Activated CD8-positive, alpha-beta T cell treated with anti-CD3 and anti-CD28 coated beads, Interleukin-2, amount 10 ng/mL, durations not matched to agents 7 days and 5 days (primary cell): ENCODE measurements around the gene IHH. TPM values are rescaled to one million over a fixed set of nuclear protein-coding genes. Genes with fewer than 3 reads are reported as not detected.
A peak's percentile ranks its signal among the peaks of the same experiment; 100 is the strongest.

Source experiments
- ATAC-seq: fragments of 150-1000 bp; cut with Tn5 transposase; one replicate; pipeline ENCODE4 v1.10.0; 2021; ENCODE audit warnings: moderate library complexity
- CTCF ChIA-PET: fragments of 350-600 bp; sonication (Branson Sonifier 250); formaldehyde crosslinking; loops from one replicate; lab custom pipeline; 2021; ENCODE audit warnings: antibody characterized with exemption; lab: Charles Lee
- POLR2A ChIA-PET: fragments of 350-600 bp; sonication (Branson Sonifier 250); formaldehyde crosslinking; loops from one replicate; lab custom pipeline; 2021; ENCODE audit warnings: antibody characterized with exemption; lab: Charles Lee
- DNase-seq: peaks from one replicate; pipeline ENCODE4 v3.0.0-alpha.2; 2020
- H3K27ac Mint-ChIP-seq: one replicate; pipeline ENCODE4 v1.8.0; 2021; ENCODE audit warnings: mild to moderate bottlenecking, mixed read lengths
- H3K27me3 Mint-ChIP-seq: one replicate; pipeline ENCODE4 v1.8.0; 2021; ENCODE audit warnings: low read depth, mixed read lengths
- H3K36me3 Mint-ChIP-seq: one replicate; pipeline ENCODE4 v1.8.0; 2021; ENCODE audit warnings: low read depth, mixed read lengths
- H3K4me1 Mint-ChIP-seq: one replicate; pipeline ENCODE4 v1.8.0; 2021; ENCODE audit warnings: low read depth, mixed read lengths
- H3K4me3 Mint-ChIP-seq: one replicate; pipeline ENCODE4 v1.8.0; 2021; ENCODE audit warnings: mild to moderate bottlenecking, mixed read lengths
- H3K9me3 Mint-ChIP-seq: one replicate; pipeline ENCODE4 v1.8.0; 2022; ENCODE audit warnings: mixed read lengths; ENCODE audit not compliant: insufficient read depth
- total RNA-seq, 2 experiments: library from RNA; stranded (reverse); gene quantifications; one replicate each; pipeline ENCODE4 v1.2.3, GENCODE V29; 2021

The IHH gene
- total RNA-seq, 2 experiments from 2014 or later = not detected

DNA sequence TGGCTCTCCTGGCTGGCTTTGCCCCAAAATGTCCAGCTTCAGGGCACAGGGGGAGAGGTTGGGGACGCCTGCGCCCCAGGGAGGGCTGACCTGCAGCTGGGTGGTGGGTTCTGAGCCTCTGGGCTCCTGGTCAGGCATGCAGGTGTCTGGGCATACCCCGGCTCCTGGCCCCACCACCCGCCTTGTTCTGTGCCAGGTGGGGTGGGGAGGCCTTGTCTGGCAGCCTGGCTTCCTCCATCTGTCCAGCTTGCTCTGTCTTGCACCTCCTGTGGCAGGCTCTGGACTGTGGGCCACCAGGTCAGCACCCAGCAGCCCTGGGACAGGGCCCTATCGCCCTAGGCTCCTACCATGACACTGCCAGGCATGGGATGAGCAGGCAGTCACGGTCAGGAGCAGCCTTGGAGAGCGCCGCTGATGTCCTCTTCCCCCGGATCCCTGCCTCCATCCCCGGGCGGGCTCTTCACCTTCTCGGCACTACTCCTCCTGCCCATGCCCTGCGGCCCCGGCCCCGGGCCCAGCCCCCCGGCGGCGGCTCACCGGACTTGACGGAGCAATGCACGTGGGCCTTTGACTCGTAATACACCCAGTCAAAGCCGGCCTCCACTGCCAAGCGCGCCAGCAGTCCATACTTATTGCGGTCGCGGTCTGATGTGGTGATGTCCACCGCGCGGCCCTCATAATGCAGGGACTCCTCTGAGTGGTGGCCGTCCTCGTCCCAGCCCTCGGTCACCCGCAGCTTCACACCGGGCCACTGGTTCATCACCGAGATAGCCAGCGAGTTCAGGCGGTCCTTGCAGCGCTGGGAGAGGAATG lies 3.6 kb downstream of the IHH start:
- POLR2A ChIA-PET = no interaction called here
- Mint-ChIP-seq H3K4me3 (no peak overlapping the region), H3K27me3 (peaks cover 57% of the 10 kb centered on the region), H3K9me3 (no peaks in the 10 kb centered on the region), H3K27ac (no peak overlapping the region), H3K4me1 (peaks cover 21% of the 10 kb centered on the region), H3K36me3 (no peaks in the 10 kb centered on the region)
- CTCF ChIA-PET = interaction anchor here (0.7 to 5.8 kb wide), 20 partner anchors 9 to 238 kb away, joined by 3 to 64 read pairs (median 6); no protein-coding TSS in a partner anchor
- DNase-seq = no peak
- ATAC-seq = no peak

- no peak overlapping the region for H3K27ac Mint-ChIP-seq
- H3K4me3 Mint-ChIP-seq = no peak overlapping the region
- no peaks in the 10 kb centered on the region for H3K36me3 Mint-ChIP-seq
- peaks cover 19% of the 10 kb centered on the region for H3K4me1 Mint-ChIP-seq
- ChIA-PET POLR2A (no interaction called here), CTCF (interaction anchor here (0.8 to 5.8 kb wide), 6 partner anchors 15 to 99 kb away, joined by 3 to 64 read pairs (median 6); no protein-coding TSS in a partner anchor)
- H3K9me3 Mint-ChIP-seq = no peaks in the 10 kb centered on the region
- peaks cover 49% of the 10 kb centered on the region for H3K27me3 Mint-ChIP-seq
- no peak for ATAC-seq
- DNase-seq = no peak
Observed at GRCh38 chr2:219056176-219056895, 4.4 kb downstream of the IHH start.

GRCh38 chr2:219054956-219055903 lies 5.5 kb downstream of the IHH start:
- H3K4me1 Mint-ChIP-seq = peaks cover 17% of the 10 kb centered on the region
- H3K27me3 Mint-ChIP-seq = peaks cover 47% of the 10 kb centered on the region
- H3K9me3 Mint-ChIP-seq = no peaks in the 10 kb centered on the region
- H3K27ac Mint-ChIP-seq = no peak overlapping the region
- ATAC-seq (no peak), DNase-seq (no peak)
- POLR2A ChIA-PET = no interaction called here
- CTCF ChIA-PET = interaction anchor here (0.8 to 2.1 kb wide), 3 partner anchors 26 to 75 kb away, joined by 3 to 6 read pairs (median 5); no protein-coding TSS in a partner anchor
- H3K36me3 Mint-ChIP-seq = no peaks in the 10 kb centered on the region
- H3K4me3 Mint-ChIP-seq = no peak overlapping the region

GRCh38 chr2:219049282-219049681 lies 11.4 kb downstream of the IHH start:
- H3K9me3 Mint-ChIP-seq = no peaks in the 10 kb centered on the region
- H3K27me3 Mint-ChIP-seq = peaks cover 33% of the 10 kb centered on the region
- no peaks in the 10 kb centered on the region for H3K4me1 Mint-ChIP-seq
- no peak overlapping the region for H3K27ac Mint-ChIP-seq
- no peak overlapping the region for H3K4me3 Mint-ChIP-seq
- ChIA-PET CTCF (interaction anchor here (1.9 to 2.0 kb wide), 2 partner anchors 10 to 20 kb away, joined by 5 to 6 read pairs; no protein-coding TSS in a partner anchor), POLR2A (no interaction called here)
- no peak for DNase-seq
- no peak for ATAC-seq
- no peaks in the 10 kb centered on the region for H3K36me3 Mint-ChIP-seq

DNA sequence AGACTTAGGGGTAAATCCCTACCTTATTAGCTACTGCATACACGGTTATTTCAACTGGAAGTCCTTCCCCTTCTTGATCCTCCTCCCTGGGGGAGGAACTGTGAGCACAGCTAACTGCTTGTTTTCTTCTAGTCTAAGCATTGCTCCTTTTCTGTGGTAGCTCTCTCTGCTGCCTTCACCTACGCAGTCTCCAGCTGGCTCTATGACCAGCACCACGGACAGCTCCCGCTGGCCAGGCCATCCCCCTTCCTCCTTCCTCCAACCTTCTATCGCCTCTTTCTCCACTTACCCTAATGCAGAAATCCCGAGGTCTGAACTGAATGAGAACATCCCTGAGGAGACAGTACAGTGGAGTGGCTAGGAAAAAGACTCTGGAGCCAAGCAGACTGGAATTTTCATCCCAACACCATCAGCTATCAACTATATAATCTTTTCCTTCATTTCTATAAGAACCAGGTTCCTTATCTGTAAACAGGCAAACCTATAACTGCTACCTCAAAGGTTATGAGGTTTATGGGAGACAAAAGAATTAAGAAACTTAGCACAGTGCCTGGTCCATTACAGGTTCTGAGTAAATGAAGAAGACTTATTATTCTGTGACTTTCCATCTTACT lies 14.7 kb downstream of the IHH start:
- H3K36me3 Mint-ChIP-seq = no peaks in the 10 kb centered on the region
- peak; percentile 49 for DNase-seq
- ChIA-PET POLR2A (no interaction called here), CTCF (interaction anchor here (0.9 to 2.3 kb wide), 5 partner anchors 13 to 249 kb away, joined by 3 to 12 read pairs (median 4); no protein-coding TSS in a partner anchor)
- peaks cover 8% of the 10 kb centered on the region for H3K4me1 Mint-ChIP-seq
- H3K9me3 Mint-ChIP-seq = no peaks in the 10 kb centered on the region
- H3K27me3 Mint-ChIP-seq = peaks cover 48% of the 10 kb centered on the region
- no peak overlapping the region for H3K4me3 Mint-ChIP-seq
- H3K27ac Mint-ChIP-seq = no peak overlapping the region
- ATAC-seq = peak; percentile 53

- ChIA-PET CTCF (interaction anchor here (1.9 kb wide), 1 partner anchor 15 kb away, joined by 6 read pairs; no protein-coding TSS in a partner anchor), POLR2A (interaction anchor here (1.2 kb wide), 1 partner anchor 23 kb away, joined by 4 read pairs; no protein-coding TSS in a partner anchor)
- no peak overlapping the region for H3K4me3 Mint-ChIP-seq
- no peak overlapping the region for H3K27ac Mint-ChIP-seq
- no peak for DNase-seq
- no peaks in the 10 kb centered on the region for H3K36me3 Mint-ChIP-seq
- ATAC-seq = no peak
- H3K9me3 Mint-ChIP-seq = no peaks in the 10 kb centered on the region
- peaks cover 9% of the 10 kb centered on the region for H3K4me1 Mint-ChIP-seq
- peaks cover 51% of the 10 kb centered on the region for H3K27me3 Mint-ChIP-seq
Observed at GRCh38 chr2:219042750-219043149, 18.0 kb downstream of the IHH start.

DNA sequence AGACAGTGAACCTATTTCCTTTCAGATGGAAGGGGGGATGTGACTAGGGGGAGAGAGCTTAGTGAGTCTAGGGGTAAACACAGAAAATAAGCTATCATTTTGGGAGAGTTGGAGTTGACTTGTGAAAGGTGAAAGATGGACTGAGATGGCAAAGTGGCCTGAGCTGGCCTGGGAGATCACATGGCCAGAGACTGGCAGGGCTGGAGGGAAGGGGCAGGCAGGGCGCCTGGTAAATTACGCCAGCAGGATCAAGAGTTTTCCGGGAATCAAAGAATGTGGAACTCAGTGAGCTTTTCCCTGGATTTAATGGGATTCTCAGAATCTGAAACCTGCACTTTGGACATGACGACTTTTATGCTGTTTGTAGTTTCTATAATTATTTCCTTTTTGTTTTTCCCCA lies 18.6 kb downstream of the IHH start:
- POLR2A ChIA-PET = interaction anchor here (1.2 kb wide), 1 partner anchor 24 kb away, joined by 4 read pairs; no protein-coding TSS in a partner anchor

GRCh38 chr2:219041252-219041651 lies 19.5 kb downstream of the IHH start, which contains the start of gene CFAP65:
TSS of gene CFAP65 (minus strand) at chr2:219041516. CDS start at chr2:219039048, 2,468 bp downstream.
- POLR2A ChIA-PET = no interaction called here
- Mint-ChIP-seq H3K4me3 (peak within 1 kb of the TSS; percentile 22), H3K9me3 (no peaks in the 10 kb centered on the region), H3K36me3 (no peaks in the 10 kb centered on the region), H3K27me3 (peaks cover 44% of the 10 kb centered on the region), H3K27ac (no peak within 1 kb of the TSS), H3K4me1 (peaks cover 9% of the 10 kb centered on the region)
- ATAC-seq (no peak), DNase-seq (peak; percentile 39)
- CTCF ChIA-PET = interaction anchor here (0.8 to 4.7 kb wide), 9 partner anchors 11 to 254 kb away, joined by 3 to 29 read pairs (median 4); no protein-coding TSS in a partner anchor

More for the DNA sequence above, 18.6 kb downstream of the IHH start:
- no peak for ATAC-seq
- Mint-ChIP-seq H3K4me3 (no peak overlapping the region), H3K27ac (no peak overlapping the region), H3K27me3 (peaks cover 50% of the 10 kb centered on the region), H3K4me1 (peaks cover 9% of the 10 kb centered on the region), H3K36me3 (no peaks in the 10 kb centered on the region), H3K9me3 (no peaks in the 10 kb centered on the region)
- DNase-seq = no peak
- CTCF ChIA-PET = interaction anchor here (0.8 to 4.7 kb wide), 6 partner anchors 12 to 253 kb away, joined by 3 to 29 read pairs (median 5); no protein-coding TSS in a partner anchor

DNA sequence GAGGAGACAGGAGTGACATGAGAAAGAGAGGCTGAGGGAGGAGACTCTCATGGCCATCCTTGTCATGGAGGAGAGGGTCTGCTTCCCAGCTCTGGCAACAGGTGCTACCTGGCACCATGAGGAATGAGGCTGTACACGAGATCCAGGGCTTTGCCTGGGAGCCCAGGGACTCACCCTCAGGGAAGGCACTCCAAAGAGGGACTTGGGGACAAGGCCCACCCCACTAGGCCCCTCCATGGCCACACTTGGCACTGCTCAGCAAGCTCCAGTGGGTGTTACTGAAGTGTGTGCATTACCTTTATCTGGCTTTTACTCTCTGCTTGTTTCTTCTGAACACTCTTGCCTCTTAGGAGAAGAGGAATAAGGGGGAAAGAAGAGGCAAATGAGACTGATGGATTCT lies 22.1 kb downstream of the IHH start:
- peaks cover 9% of the 10 kb centered on the region for H3K4me1 Mint-ChIP-seq
- no peak for DNase-seq
- ChIA-PET POLR2A (no interaction called here), CTCF (interaction anchor here (1.7 to 4.7 kb wide), 2 partner anchors 9 to 58 kb away, joined by 6 to 29 read pairs; no protein-coding TSS in a partner anchor)
- H3K4me3 Mint-ChIP-seq = no peak overlapping the region
- no peak overlapping the region for H3K27ac Mint-ChIP-seq
- peaks cover 53% of the 10 kb centered on the region for H3K27me3 Mint-ChIP-seq
- ATAC-seq = no peak
- no peaks in the 10 kb centered on the region for H3K36me3 Mint-ChIP-seq
- no peaks in the 10 kb centered on the region for H3K9me3 Mint-ChIP-seq

- ChIA-PET POLR2A (no interaction called here), CTCF (interaction anchor here (0.7 to 4.7 kb wide), 3 partner anchors 8 to 89 kb away, joined by 3 to 29 read pairs (median 6); no protein-coding TSS in a partner anchor)
- H3K27ac Mint-ChIP-seq = no peak overlapping the region
- ATAC-seq (no peak), DNase-seq (no peak)
- no peaks in the 10 kb centered on the region for H3K36me3 Mint-ChIP-seq
- H3K4me3 Mint-ChIP-seq = no peak overlapping the region
- peaks cover 54% of the 10 kb centered on the region for H3K27me3 Mint-ChIP-seq
- no peaks in the 10 kb centered on the region for H3K9me3 Mint-ChIP-seq
- peaks cover 9% of the 10 kb centered on the region for H3K4me1 Mint-ChIP-seq
Observed at GRCh38 chr2:219037783-219038499, 22.8 kb downstream of the IHH start.
